BJ (cell line): ENCODE results near the gene FLNB. TPM values are rescaled to one million over a fixed set of nuclear protein-coding genes. Genes with fewer than 3 reads are reported as not detected.

Experiments used
- CTCF ChIA-PET: fragments of 350-600 bp; formaldehyde crosslinking; extraction: SDS; loops from one replicate; lab custom pipeline; 2021; ENCODE audit warnings: antibody characterized with exemption, inconsistent platforms; lab: Yijun Ruan, JAX
- POLR2A ChIA-PET: fragments of 300-600 bp; sonication (Branson Sonifier 250); formaldehyde crosslinking; extraction: SDS; loops from one replicate; lab custom pipeline; 2021; ENCODE audit warnings: antibody characterized with exemption; lab: Charles Lee
- DNase-seq: peaks from one replicate; pipeline ENCODE4 v3.0.0-alpha.2; 2011; ENCODE audit warnings: low read depth
- H3K27me3 ChIP-seq: 2 replicates; pipeline ENCODE4 v1.6.0; 2011; ENCODE audit warnings: low read length; ENCODE audit not compliant: control insufficient read depth, insufficient read depth
- H3K36me3 ChIP-seq: 2 replicates; pipeline ENCODE4 v1.5.1; 2011; ENCODE audit warnings: low read length; ENCODE audit not compliant: control insufficient read depth, insufficient read depth
- H3K4me3 ChIP-seq: 2 replicates; pipeline ENCODE4 v1.5.1; 2011; ENCODE audit warnings: low read depth, mild to moderate bottlenecking, control low read depth, low read length
- CTCF ChIP-seq: IDR thresholded peaks from 2 replicates; pipeline ENCODE4 v1.5.1; 2011; ENCODE audit warnings: low read depth, mild to moderate bottlenecking, control low read depth, inconsistent platforms, low read length, moderate library complexity; ENCODE audit not compliant: insufficient read depth
- polyA plus RNA-seq: library from polyadenylated mRNA; depleted of rRNA; stranded (reverse); fragments of >200 nt; gene quantifications from 2 replicates; pipeline ENCODE4 v1.2.3, GENCODE V29; 2011

Gene FLNB
- polyA plus RNA-seq, 1 experiment: 111 TPM

- ChIA-PET CTCF (interaction anchor here (0.7 to 2.9 kb wide), 3 partner anchors 10 to 34 kb away, joined by 3 to 16 read pairs (median 13); no protein-coding TSS in a partner anchor), POLR2A (no interaction called here)
- TF ChIP-seq CTCF: no peak
- peaks cover 3% of the 10 kb centered on the region; the same call in 1 of the 2 replicates for H3K27me3 ChIP-seq
- DNase-seq: no peak
- H3K4me3 ChIP-seq: no peak overlapping the region
- no peaks in the 10 kb centered on the region for H3K36me3 ChIP-seq
Measured at GRCh38 chr3:58207954-58208353, 199.7 kb downstream of the FLNB start.

DNA sequence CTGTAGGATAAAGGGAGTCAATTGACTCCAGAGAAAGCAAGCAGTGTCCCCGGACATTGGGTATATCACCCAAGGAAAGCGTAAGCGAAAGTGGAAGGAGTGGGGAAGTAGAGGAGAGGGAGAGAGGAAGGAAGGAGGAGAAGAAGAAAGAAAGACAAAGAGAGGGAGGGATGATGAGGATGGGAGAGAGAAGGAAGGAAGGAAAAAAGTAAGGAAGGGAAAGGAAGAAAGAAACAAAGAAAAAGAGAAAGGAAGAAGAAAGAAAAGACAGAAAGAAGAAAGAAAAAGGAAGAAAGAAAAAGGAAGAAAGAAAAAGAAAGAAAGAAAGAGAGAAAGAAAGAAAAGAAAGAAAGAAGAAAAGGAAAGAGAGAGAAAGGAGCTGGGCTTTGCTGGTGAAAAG, 201.7 kb downstream of the FLNB start:
- no peak overlapping the region for H3K4me3 ChIP-seq
- no peak for TF ChIP-seq CTCF
- no peak for DNase-seq
- H3K36me3 ChIP-seq: no peaks in the 10 kb centered on the region
- ChIA-PET CTCF (no interaction called here), POLR2A (no interaction called here)
- peaks cover 5% of the 10 kb centered on the region for H3K27me3 ChIP-seq

DNA sequence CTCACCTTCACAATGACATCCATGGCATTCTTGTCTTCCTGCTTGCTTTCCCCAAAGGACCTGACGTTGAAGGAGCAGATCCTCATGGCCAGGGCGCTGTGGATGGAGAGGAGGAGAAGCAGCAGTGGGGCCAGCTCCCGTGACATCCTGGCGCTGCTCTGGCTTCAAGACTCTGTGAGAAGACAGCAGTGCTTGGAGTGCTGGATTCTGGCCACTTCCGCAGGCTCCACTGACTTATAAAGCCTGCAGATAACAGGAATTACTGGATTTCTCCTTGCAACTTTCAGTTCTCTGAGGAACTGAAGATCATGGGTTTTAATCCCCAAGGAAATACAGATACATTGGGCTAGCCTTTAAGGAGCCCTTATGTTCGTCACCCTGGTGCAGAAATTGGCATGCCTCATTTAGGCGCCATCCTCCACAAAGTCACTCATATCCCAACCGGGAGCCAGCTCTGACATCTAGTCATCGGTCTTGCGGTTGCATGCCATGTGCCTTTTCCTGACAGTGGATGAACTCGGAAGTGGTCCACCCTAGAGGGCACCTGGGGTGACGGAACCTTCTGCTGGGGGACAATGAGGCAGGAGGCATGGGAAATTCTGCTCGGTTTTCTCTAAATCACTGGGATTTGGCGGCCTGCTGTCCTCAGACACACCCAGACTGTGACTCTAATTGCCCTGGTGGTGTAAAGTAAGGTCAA, 202.7 kb downstream of the FLNB start, which contains the start of gene DNASE1L3:
Gene DNASE1L3, minus strand, starts transcription at position 212 of the 700 bp plus-strand sequence. Its CDS starts 66 bp downstream, at position 146.
- POLR2A ChIA-PET: no interaction called here
- DNase-seq: no peak

DNA sequence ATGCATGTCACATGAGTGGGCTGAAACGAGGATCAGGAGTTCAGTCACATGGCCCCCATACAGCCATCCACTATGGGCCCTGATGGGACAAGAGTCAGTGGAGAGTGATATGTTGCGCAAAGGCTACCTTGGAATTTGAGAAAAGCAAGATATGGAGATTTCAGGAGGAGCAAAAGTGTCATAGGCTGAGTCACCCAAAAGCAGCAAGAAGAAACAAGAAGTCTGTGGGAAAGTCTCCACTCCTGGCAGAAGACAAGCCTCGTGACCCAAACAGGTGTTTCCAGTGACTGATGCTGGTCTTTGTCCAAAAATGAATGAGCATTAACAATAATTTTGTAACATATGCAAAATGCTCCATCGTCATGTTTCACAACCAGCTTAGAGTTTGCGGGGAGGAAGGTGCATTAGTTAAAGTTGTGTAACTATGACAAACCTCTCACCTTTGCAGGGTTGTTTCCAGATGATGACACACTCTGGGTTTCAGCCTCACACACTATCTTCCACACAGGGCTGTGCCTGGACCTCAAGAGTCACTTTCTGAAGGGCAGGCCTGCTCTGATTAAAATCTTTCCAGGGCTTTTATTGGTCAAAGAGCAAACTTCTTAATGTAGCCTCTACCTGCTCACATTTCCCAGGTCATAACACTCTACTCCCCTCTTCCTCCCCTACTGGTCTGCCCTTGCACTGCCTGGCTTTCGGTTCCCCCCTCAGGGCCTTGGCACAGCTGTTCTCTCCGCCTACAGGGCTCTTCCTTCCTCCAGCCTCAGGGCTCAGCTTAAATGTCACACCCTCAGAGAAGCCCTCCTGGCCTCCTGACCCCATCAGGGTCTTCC, 206.5 kb downstream of the FLNB start:
- TF ChIP-seq CTCF: no peak
- H3K36me3 ChIP-seq: no peaks in the 10 kb centered on the region
- ChIA-PET CTCF (interaction anchor here (1.0 to 5.7 kb wide), 3 partner anchors 11 to 26 kb away, joined by 3 to 34 read pairs (median 8); no protein-coding TSS in a partner anchor), POLR2A (no interaction called here)
- DNase-seq: no peak
- H3K4me3 ChIP-seq: no peak overlapping the region
- peaks cover 7% of the 10 kb centered on the region for H3K27me3 ChIP-seq

More for the DNA sequence above, 202.7 kb downstream of the FLNB start, which contains the start of gene DNASE1L3:
- Histone ChIP-seq H3K36me3 (no peaks in the 10 kb centered on the region), H3K27me3 (peaks cover 7% of the 10 kb centered on the region), H3K4me3 (no peak within 1 kb of the TSS)
- CTCF ChIA-PET: interaction anchor here (1.1 to 3.1 kb wide), 2 partner anchors 23 to 89 kb away, joined by 3 to 9 read pairs; no protein-coding TSS in a partner anchor
- no peak for TF ChIP-seq CTCF
